ENCODE data around the gene CECR2. TPM values are rescaled to one million over a fixed set of nuclear protein-coding genes. Genes with fewer than 3 reads are reported as not detected.
A peak's percentile ranks its signal among the peaks of the same experiment; 100 is the strongest.

Gene CECR2
- total and polyA plus RNA-seq, 2 donors from 2014 or later, result 0.58 to 3.4 TPM

DNA sequence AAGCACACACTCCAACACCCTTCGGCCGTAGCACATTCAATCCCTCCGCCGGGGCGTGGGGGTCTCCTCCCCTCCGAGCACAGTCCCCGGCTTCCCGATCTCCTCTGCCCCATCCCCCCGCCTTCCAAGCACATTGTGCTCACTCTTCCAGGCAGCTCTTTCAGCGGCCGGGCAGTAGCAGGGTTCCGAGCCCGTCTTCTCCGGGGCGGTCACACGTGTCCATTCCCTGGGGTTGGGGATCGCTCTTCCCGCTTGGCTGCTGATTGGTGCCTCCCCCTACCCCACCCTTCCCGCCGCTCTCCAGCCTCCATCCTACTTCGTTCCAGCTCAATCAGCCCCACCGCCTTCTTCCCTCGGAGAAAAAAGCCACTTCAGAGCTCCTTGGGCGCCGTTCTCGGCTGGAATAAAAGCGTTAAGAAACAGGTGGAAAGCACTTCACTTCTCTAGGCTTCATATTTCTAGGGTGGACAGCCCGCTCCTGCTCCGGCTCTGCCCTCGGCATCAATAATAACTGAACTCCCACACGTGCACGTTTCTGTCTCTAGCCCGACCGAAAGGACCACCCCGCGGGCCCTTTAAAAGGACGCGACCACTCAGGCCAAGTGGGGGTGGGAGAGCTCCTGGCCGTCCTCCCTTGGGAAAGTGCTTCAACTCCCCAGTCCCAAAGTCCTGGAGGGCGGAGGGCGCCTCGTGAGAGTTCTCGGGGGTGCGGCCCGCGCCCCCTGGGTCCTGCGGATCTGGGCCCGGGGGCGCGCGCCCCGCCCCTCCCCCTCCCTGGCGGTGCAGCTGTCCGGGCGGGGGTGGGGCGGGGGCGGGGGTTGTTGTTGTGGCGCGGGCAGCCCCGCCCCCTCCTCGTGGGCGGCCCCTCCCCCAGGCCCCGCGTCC lies 464 bp upstream of the CECR2 start:
- H3K27me3 ChIP-seq (ENCODE audit: control insufficient read depth, insufficient read depth, low read length), result no peaks in the 10 kb centered on the region
- intact Hi-C loops (cut with DNase I), result no loop called here
- peak overlapping the region in 2 of 3 donors; percentile 19 to 58 for H3K9ac ChIP-seq (ENCODE audit: low read length in 3 of 3)
- peak overlapping the region; percentile 47 to 73 (median 69) for H3K4me3 ChIP-seq (ENCODE audit: low read length in 3 of 3)
- no peak for FAIRE-seq
- no peaks in the 10 kb centered on the region for H3K9me3 ChIP-seq (ENCODE audit: control insufficient read depth in 2 of 3, insufficient read depth in 1 of 3, low read length in 3 of 3)
- H3K4me1 ChIP-seq (ENCODE audit: control insufficient read depth in 2 of 3, insufficient read depth in 2 of 3, low read depth in 1 of 3, low read length in 3 of 3), result no peaks in the 10 kb centered on the region
- H3K27ac ChIP-seq (ENCODE audit: low read depth in 2 of 2, low read length in 2 of 2), result peak overlapping the region; percentile 22 to 37
- H3K36me3 ChIP-seq (ENCODE audit: control insufficient read depth in 2 of 3, insufficient read depth in 3 of 3, low read length in 3 of 3), result no peaks in the 10 kb centered on the region
- TF ChIP-seq, protein P1, sequence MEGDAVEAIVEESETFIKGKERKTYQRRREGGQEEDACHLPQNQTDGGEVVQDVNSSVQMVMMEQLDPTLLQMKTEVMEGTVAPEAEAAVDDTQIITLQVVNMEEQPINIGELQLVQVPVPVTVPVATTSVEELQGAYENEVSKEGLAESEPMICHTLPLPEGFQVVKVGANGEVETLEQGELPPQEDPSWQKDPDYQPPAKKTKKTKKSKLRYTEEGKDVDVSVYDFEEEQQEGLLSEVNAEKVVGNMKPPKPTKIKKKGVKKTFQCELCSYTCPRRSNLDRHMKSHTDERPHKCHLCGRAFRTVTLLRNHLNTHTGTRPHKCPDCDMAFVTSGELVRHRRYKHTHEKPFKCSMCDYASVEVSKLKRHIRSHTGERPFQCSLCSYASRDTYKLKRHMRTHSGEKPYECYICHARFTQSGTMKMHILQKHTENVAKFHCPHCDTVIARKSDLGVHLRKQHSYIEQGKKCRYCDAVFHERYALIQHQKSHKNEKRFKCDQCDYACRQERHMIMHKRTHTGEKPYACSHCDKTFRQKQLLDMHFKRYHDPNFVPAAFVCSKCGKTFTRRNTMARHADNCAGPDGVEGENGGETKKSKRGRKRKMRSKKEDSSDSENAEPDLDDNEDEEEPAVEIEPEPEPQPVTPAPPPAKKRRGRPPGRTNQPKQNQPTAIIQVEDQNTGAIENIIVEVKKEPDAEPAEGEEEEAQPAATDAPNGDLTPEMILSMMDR (IDR thresholded peaks at IDR 0.05; ENCODE audit: borderline replicate concordance, extremely low read depth, insufficient read depth), result no peak
- DNase-seq, result peak; percentile 79 to 94 (median 93)

DNA sequence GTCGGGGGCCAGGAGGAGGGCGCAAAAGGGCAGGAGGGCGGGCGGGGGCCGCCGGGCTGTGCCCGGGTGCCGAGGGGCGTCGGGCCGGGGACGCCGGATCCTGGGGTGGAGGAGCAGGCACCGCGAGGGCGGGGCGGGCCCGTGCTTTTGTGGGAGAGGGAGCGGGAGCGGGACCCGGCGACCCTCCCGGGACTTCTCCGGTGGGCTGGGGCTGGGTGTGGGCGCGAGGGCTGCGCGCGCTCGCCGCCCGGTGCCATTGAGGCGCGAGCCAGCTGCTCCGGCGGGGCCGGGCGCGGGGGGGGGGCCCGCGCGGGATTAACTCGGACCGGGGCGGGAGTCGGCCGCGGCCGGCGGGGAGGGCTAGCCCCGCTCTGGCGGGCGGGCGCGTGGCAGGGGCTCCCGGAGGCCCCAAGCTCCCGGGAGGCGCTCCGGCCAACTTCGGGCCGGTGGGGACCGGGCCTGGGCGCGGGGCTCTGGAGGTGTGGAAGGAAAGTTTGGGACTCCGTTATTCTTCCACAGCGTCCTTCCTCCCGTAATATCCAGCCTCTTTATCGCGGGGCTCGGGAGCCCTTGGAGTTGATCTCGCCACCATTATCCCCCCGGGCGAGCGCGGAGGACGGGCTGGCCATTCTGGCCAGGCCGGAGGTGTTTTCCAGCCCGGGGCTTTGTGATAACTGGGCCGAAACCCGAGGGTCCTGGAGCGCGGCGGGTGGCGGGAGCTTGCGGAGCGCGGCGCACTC lies 936 bp downstream of the CECR2 start:
- Histone ChIP-seq H3K9ac (ENCODE audit: low read length in 3 of 3) (no peak overlapping the region), H3K9me3 (ENCODE audit: control insufficient read depth in 2 of 3, insufficient read depth in 1 of 3, low read length in 3 of 3) (no peaks in the 10 kb centered on the region), H3K4me3 (ENCODE audit: low read length in 3 of 3) (peak overlapping the region; percentile 60 to 66 (median 65)), H3K36me3 (ENCODE audit: control insufficient read depth in 2 of 3, insufficient read depth in 3 of 3, low read length in 3 of 3) (no peaks in the 10 kb centered on the region), H3K27ac (ENCODE audit: low read depth in 2 of 2, low read length in 2 of 2) (no peak overlapping the region), H3K4me1 (ENCODE audit: control insufficient read depth in 2 of 3, insufficient read depth in 2 of 3, low read depth in 1 of 3, low read length in 3 of 3) (no peaks in the 10 kb centered on the region), H3K27me3 (ENCODE audit: control insufficient read depth, insufficient read depth, low read length) (no peaks in the 10 kb centered on the region)
- DNase-seq (peak; percentile 42 to 82 (median 64)), FAIRE-seq (no peak)
- intact Hi-C loops (cut with DNase I), result no loop called here
- TF ChIP-seq, protein P1 (IDR thresholded peaks at IDR 0.05; ENCODE audit: borderline replicate concordance, extremely low read depth, insufficient read depth), result no peak

DNA sequence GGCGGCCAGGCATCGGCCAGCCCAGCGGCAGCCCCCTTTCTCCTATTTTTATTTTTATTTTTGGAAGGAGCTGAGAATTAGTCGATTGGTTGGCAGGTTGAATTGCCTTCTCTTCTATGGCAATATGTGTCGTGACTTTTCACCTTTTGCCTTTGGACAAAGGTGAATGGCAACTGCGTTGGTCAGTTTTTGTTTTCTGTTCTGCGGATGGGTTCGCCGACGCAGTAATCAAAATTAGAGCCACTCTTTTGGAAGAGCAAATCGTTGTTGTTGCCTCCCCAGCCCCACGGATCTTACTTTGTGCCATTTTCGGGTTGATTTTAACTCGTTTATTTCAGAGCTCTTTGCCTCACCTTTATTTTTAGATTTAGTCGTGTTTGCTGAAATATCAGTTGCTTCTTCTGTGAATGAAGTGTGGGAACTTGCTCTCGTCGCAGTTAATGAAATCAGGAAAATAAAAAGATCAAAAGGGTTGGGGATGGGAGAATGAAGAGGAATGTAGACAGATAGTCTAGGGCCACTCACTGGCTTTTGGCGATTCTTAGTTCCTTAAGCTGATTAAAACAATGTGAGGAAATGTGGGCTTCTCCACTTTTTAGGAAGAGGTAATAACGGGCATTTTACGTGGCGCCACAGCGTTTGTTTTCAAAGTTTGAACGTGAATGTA lies 1.6 kb downstream of the CECR2 start:
- Histone ChIP-seq H3K27ac (ENCODE audit: low read depth in 2 of 2, low read length in 2 of 2) (no peak overlapping the region), H3K9me3 (ENCODE audit: control insufficient read depth in 2 of 3, insufficient read depth in 1 of 3, low read length in 3 of 3) (no peaks in the 10 kb centered on the region), H3K4me1 (ENCODE audit: control insufficient read depth in 2 of 3, insufficient read depth in 2 of 3, low read depth in 1 of 3, low read length in 3 of 3) (no peaks in the 10 kb centered on the region), H3K9ac (ENCODE audit: low read length in 3 of 3) (peak overlapping the region in 2 of 3 donors; percentile 34 to 46), H3K4me3 (ENCODE audit: low read length in 3 of 3) (peak overlapping the region; percentile 60 to 66 (median 65)), H3K36me3 (ENCODE audit: control insufficient read depth in 2 of 3, insufficient read depth in 3 of 3, low read length in 3 of 3) (no peaks in the 10 kb centered on the region), H3K27me3 (ENCODE audit: control insufficient read depth, insufficient read depth, low read length) (no peaks in the 10 kb centered on the region)
- FAIRE-seq, result no peak
- TF ChIP-seq, protein P1 (IDR thresholded peaks at IDR 0.05; ENCODE audit: borderline replicate concordance, extremely low read depth, insufficient read depth), result no peak
- DNase-seq, result peak in 2 of 5 donors; percentile 44 to 62
- intact Hi-C loops (cut with DNase I), result no loop called here
